Upper lobe of left lung (tissue), 6 donors: ENCODE measurements around the gene CCR2. TPM values are rescaled to one million over a fixed set of nuclear protein-coding genes. Genes with fewer than 3 reads are reported as not detected.

Experiments used
- ATAC-seq, 2 donors: fragments of 200-7000 bp; cut with Tn5 transposase; one replicate each; pipeline ENCODE4 v1.9.1; 2022; ENCODE audit warnings: mild to moderate bottlenecking in 2 of 2, moderate library complexity in 2 of 2; ENCODE audit not compliant: low FRiP score in 2 of 2
- DNase-seq, 2 donors: peaks; one replicate each; pipeline ENCODE4 v3.0.0-alpha.2; 2019 to 2020
- H3K27ac ChIP-seq, 4 donors: fragments of 200-600 bp; sonication (generic); one replicate each; pipeline ENCODE4 v1.5.1; 2016 to 2019
- H3K27me3 ChIP-seq, 4 donors: fragments of 200-600 bp; sonication (generic); one replicate each; pipeline ENCODE4 v1.5.1; 2017 to 2019
- H3K36me3 ChIP-seq, 4 donors: fragments of 200-600 bp; sonication (generic); one replicate each; pipeline ENCODE4 v1.5.1; 2016 to 2019
- H3K4me1 ChIP-seq, 4 donors: fragments of 200-600 bp; sonication (generic); one replicate each; pipeline ENCODE4 v1.5.1; 2018 to 2019
- H3K4me3 ChIP-seq, 4 donors: fragments of 200-600 bp; sonication (generic); one replicate each; pipeline ENCODE4 v1.5.1; 2017 to 2019; ENCODE audit warnings: mild to moderate bottlenecking in 2 of 4, moderate library complexity in 1 of 4
- H3K9me3 ChIP-seq, 4 donors: fragments of 200-600 bp; sonication (generic); one replicate each; pipeline ENCODE4 v1.5.1; 2018 to 2019
- CTCF ChIP-seq, 6 experiments: fragments of 450-650 bp in 4 of 6; fragments of 200-600 bp in 2 of 6; sonication (generic) in 2 of 6; IDR thresholded peaks; one replicate each; pipeline ENCODE4 v1.5.1; 2016 to 2019; ENCODE audit warnings: antibody characterized with exemption in 6 of 6
- EP300 ChIP-seq, 4 donors: sonication (generic); formaldehyde crosslinking; IDR thresholded peaks; one replicate each; pipeline ENCODE4 v1.5.1; 2017; ENCODE audit warnings: antibody characterized with exemption in 4 of 4, control low read depth in 2 of 4
- POLR2A ChIP-seq, 4 donors: fragments of 450-650 bp; IDR thresholded peaks; one replicate each; pipeline ENCODE4 v1.5.1; 2016 to 2017; ENCODE audit warnings: antibody characterized with exemption in 4 of 4, mild to moderate bottlenecking in 2 of 4
- POLR2AphosphoS5 ChIP-seq, 2 donors: sonication (generic); formaldehyde crosslinking; IDR thresholded peaks; one replicate each; pipeline ENCODE4 v1.5.1; 2017; ENCODE audit warnings: antibody characterized with exemption in 2 of 2
- WGBS, 2 donors: methylation state at CpG; one replicate each; pipeline ENCODE4 v1.1.5; 2017 to 2018; 5-methylcytosine and 5-hydroxymethylcytosine counted together
- total RNA-seq, 6 donors: library from RNA; depleted of rRNA in 4 of 6; stranded (reverse); fragments of >200 nt in 4 of 6; gene quantifications; one replicate each; pipeline versions ENCODE4 v1.1.0 to v1.2.1, GENCODE V29; 2016 to 2021
- donor health status: DM: no; HTN: no; CAD: no; lungs with moderate emphysema.
- donor health status: DM: no; HTN: yes; CAD: no; lungs with severe emphysema.

CCR2 gene
- total RNA-seq, 6 donors from 2014 or later = 2.1 to 27.8 (median 6.6) TPM

- Histone ChIP-seq H3K4me3 (no peak overlapping the region), H3K9me3 (peaks cover 5 to 19% (median 12%) of the 10 kb centered on the region in 4 donors), H3K4me1 (no peaks in the 10 kb centered on the region), H3K36me3 (no peaks in the 10 kb centered on the region), H3K27ac (no peak overlapping the region), H3K27me3 (no peaks in the 10 kb centered on the region)
- no peak for TF ChIP-seq POLR2A (IDR thresholded peaks at IDR 0.05)
- TF ChIP-seq EP300 (IDR thresholded peaks at IDR 0.05) = no peak
- no peak for TF ChIP-seq POLR2AphosphoS5 (IDR thresholded peaks at IDR 0.05)
- no peak for TF ChIP-seq CTCF (IDR thresholded peaks at IDR 0.05)
- 59 to 63% methylated on average over 4 of the region's 4 CpGs for WGBS, 2 donors
- ATAC-seq (peak in 1 of 2 donors; percentile 17), DNase-seq (no peak)
Measured at GRCh38 chr3:46334741-46335478, 19.0 kb upstream of the CCR2 start.

- Histone ChIP-seq H3K4me1 (no peaks in the 10 kb centered on the region), H3K4me3 (no peak overlapping the region), H3K27me3 (no peaks in the 10 kb centered on the region), H3K36me3 (no peaks in the 10 kb centered on the region), H3K27ac (no peak overlapping the region), H3K9me3 (peaks cover 5 to 21% (median 12%) of the 10 kb centered on the region in 4 donors)
- 78 to 82% methylated on average over 3 of the region's 3 CpGs for WGBS, 2 donors
- DNase-seq (no peak), ATAC-seq (no peak)
- TF ChIP-seq POLR2AphosphoS5 (IDR thresholded peaks at IDR 0.05) (no peak), CTCF (IDR thresholded peaks at IDR 0.05) (no peak), EP300 (IDR thresholded peaks at IDR 0.05) (no peak), POLR2A (IDR thresholded peaks at IDR 0.05) (no peak)
Measured at GRCh38 chr3:46335541-46335940, 18.4 kb upstream of the CCR2 start.

GRCh38 chr3:46337911-46338310 lies 16.0 kb upstream of the CCR2 start:
- Histone ChIP-seq H3K9me3 (peaks cover 5 to 21% (median 12%) of the 10 kb centered on the region in 4 donors), H3K27ac (no peak overlapping the region), H3K36me3 (no peaks in the 10 kb centered on the region), H3K4me1 (no peaks in the 10 kb centered on the region), H3K4me3 (no peak overlapping the region), H3K27me3 (no peaks in the 10 kb centered on the region)
- DNase-seq (no peak), ATAC-seq (no peak)
- TF ChIP-seq EP300 (IDR thresholded peaks at IDR 0.05) = no peak
- no peak for TF ChIP-seq CTCF (IDR thresholded peaks at IDR 0.05)
- no peak for TF ChIP-seq POLR2AphosphoS5 (IDR thresholded peaks at IDR 0.05)
- no peak for TF ChIP-seq POLR2A (IDR thresholded peaks at IDR 0.05)

DNA sequence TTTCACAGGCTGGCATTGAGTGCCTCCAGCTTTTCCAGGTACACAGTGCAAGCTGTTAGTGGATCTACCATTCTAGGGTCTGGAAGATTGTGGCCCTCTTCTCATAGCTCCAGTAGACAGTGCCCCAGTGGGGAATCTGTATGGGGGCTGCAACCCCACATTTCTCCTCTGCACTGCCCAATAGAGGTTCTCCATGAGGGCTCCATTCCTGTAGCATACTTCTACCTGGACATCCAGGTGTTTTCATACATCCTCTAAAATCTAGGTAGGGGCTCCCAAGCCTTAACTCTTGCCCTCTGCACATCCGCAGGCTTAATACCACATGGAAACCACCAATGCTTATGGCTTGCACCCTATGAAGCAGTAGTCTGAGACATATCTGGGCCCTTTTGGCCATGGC lies 15.1 kb upstream of the CCR2 start:
- 100% methylated on average over 1 of the region's 1 CpG for WGBS, 2 donors
- DNase-seq = no peak
- Histone ChIP-seq H3K4me3 (no peak overlapping the region), H3K27me3 (no peaks in the 10 kb centered on the region), H3K36me3 (no peaks in the 10 kb centered on the region), H3K4me1 (no peaks in the 10 kb centered on the region), H3K9me3 (peaks cover 5 to 21% (median 12%) of the 10 kb centered on the region in 4 donors), H3K27ac (no peak overlapping the region)
- TF ChIP-seq CTCF (IDR thresholded peaks at IDR 0.05) (no peak), POLR2A (IDR thresholded peaks at IDR 0.05) (no peak), EP300 (IDR thresholded peaks at IDR 0.05) (no peak), POLR2AphosphoS5 (IDR thresholded peaks at IDR 0.05) (no peak)
- no peak for ATAC-seq

DNA sequence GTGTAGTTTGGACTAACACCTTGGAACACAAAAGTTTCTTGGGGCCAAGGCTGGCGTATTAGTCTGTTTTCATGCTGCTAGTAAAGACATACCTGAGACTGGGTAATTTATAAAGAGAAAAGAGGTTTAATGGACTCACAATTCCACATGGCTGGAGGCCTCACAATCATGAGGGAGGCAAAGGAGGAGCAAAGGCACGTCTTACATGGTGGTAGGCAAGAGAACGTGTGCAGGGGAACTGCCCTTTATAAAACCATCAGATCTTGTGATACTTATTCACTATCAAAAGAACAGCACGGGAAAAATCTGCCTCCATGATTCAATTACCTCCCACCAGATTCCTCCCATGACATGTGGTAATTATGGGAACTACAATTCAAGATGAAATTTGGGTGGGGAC lies 9.4 kb upstream of the CCR2 start:
- Histone ChIP-seq H3K4me1 (no peaks in the 10 kb centered on the region), H3K27me3 (no peaks in the 10 kb centered on the region), H3K36me3 (no peaks in the 10 kb centered on the region), H3K27ac (no peak overlapping the region), H3K9me3 (peaks cover 1 to 6% (median 3%) of the 10 kb centered on the region in 4 donors), H3K4me3 (no peak overlapping the region)
- ATAC-seq (no peak), DNase-seq (no peak)
- TF ChIP-seq CTCF (IDR thresholded peaks at IDR 0.05) = no peak
- TF ChIP-seq POLR2AphosphoS5 (IDR thresholded peaks at IDR 0.05) = no peak
- WGBS, 2 donors = 85 to 92% methylated on average over 4 of the region's 4 CpGs
